H1 (cell line): Measurements from ENCODE around the gene TNFRSF1A. TPM values are rescaled to one million over a fixed set of nuclear protein-coding genes. Genes with fewer than 3 reads are reported as not detected.

ENCODE experiments used
- ASH2L ChIP-seq: fragments of 200-600, 300-600 bp; sonication (generic); IDR thresholded peaks from one replicate; pipeline ENCODE4 v1.7.1; 2017; ENCODE audit warnings: low read length
- ATF3 ChIP-seq: IDR thresholded peaks from 2 replicates; pipeline ENCODE4 v1.6.1; 2011; ENCODE audit warnings: low read depth, mild to moderate bottlenecking, low read length; ENCODE audit not compliant: insufficient read depth
- CEBPB ChIP-seq: IDR thresholded peaks from 2 replicates; pipeline ENCODE4 v1.6.1; 2012; ENCODE audit warnings: low read depth, low read length
- MAX ChIP-seq: IDR thresholded peaks from 2 replicates; pipeline ENCODE4 v1.6.1; 2012; ENCODE audit warnings: inconsistent platforms
- NRF1 ChIP-seq: IDR thresholded peaks from 2 replicates; pipeline ENCODE4 v1.6.1; 2011; ENCODE audit warnings: mild to moderate bottlenecking, low read depth, low read length, improper control_type of control experiment
- POLR2AphosphoS5 ChIP-seq: IDR thresholded peaks from 2 replicates; pipeline ENCODE4 v1.6.1; 2011; ENCODE audit warnings: low read depth, low read length
- SIN3A ChIP-seq, 2 experiments: IDR thresholded peaks in 1 of 2; conservative IDR thresholded peaks in 1 of 2; 2 replicates each; pipeline ENCODE4 v1.6.1; 2011 to 2012; ENCODE audit warnings: low read length in 2 of 2, improper control_type of control experiment in 1 of 2, low read depth in 1 of 2, mild to moderate bottlenecking in 1 of 2
- SIRT6 ChIP-seq: IDR thresholded peaks from one replicate; pipeline ENCODE4 v1.7.1; 2012; ENCODE audit warnings: low read length, inconsistent platforms
- SP4 ChIP-seq: IDR thresholded peaks from 2 replicates; pipeline ENCODE4 v1.6.1; 2012; ENCODE audit warnings: low read length, inconsistent platforms
- TAF1 ChIP-seq: IDR thresholded peaks from 2 replicates; pipeline ENCODE4 v1.6.1; 2011; ENCODE audit warnings: mild to moderate bottlenecking, low read depth, low read length
- polyA plus RNA-seq, 7 experiments: library from polyadenylated mRNA; depleted of rRNA in 3 of 7; stranded (reverse) in 5 of 7; unstranded in 2 of 7; fragments of >200 nt in 5 of 7; fragments of 200-250 nt in 2 of 7; gene quantifications; 1 replicate in 5 of 7; 2 replicates in 1 of 7; 4 replicates in 1 of 7; pipeline versions ENCODE4 v1.2.1 to v1.2.3, GENCODE V29; 2011 to 2013; ENCODE audit warnings: missing spikeins in 2 of 7, mixed read lengths in 2 of 7
- total RNA-seq: library from RNA; stranded (reverse); fragmentation: NEBNext Ultra II Directional; extraction: Animal tissue kit (Norgen Biotek cat#: 25700); gene quantifications from 2 replicates; pipeline ENCODE4 v1.2.1, GENCODE V29; 2021

TNFRSF1A gene
- total and polyA plus RNA-seq, 2 of the 8 experiments (the other 6 are each of a cell fraction or from before 2014, with no cell fraction given) = 28.7 to 42.1 TPM

DNA sequence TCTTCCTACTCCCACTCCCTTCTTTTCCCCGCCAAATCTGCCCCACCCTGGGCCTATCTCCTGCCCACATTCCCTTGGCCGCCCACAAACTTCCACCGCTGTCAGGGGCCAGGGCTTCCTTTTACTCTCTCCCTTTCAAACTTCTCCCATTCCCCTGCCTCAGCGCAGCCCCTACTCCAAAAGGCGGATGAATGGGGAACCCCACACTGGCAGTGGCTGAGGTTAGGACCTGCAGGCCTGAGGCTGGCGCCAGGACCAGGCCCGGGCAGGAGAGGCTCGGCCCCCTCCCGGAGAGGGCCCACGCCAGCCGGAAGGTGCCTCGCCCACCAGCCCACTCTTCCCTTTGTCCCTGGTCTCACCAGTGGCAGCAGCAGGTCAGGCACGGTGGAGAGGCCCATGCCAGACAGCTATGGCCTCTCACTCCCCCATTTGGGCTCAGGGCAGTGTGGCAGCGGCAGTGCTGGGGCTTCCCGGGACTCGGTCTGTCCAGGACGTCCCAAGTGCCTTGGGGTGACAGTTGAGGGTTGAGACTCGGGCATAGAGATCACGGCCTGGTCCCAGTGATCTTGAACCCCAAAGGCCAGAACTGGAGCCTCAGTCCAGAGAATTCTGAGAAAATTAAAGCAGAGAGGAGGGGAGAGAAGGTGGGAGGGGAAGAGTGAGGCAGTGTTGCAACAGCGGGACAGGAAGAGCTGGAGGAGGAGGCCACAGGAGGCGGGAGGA is at the start of gene TNFRSF1A (continued):
- TF ChIP-seq SIN3A (conservative IDR thresholded peaks at IDR 0.05 in 1 of 2, IDR thresholded peaks at IDR 0.05 in 1 of 2; ENCODE audit: low read depth in 1 of 2, low read length in 2 of 2) (peak in 1 of 2 experiments; percentile 59; a peak in 2 of 4 replicates), SIRT6 (no peak), MAX (0 out of 2 replicates have a peak, but pooled peaks have one; percentile 4), ASH2L (peak; percentile 54), NRF1 (no peak), POLR2AphosphoS5 (peak; percentile 22; the same call in 1 of the 2 replicates), ATF3 (no peak), TAF1 (0 out of 2 replicates have a peak, but pooled peaks have one; percentile 1), SP4 (no peak), CEBPB (peak; percentile 95)
